HL-60 (cell line): Measurements from ENCODE around the gene THEM4.

Experiments
- GABPA ChIP-seq: IDR thresholded peaks from 2 replicates; pipeline ENCODE4 v1.6.1; 2012; ENCODE audit warnings: low read depth
- POLR2AphosphoS5 ChIP-seq: IDR thresholded peaks from 2 replicates; pipeline ENCODE4 v1.6.1; 2012; ENCODE audit warnings: low read depth
- SPI1 ChIP-seq: IDR thresholded peaks from 2 replicates; pipeline ENCODE4 v1.6.1; 2012; ENCODE audit warnings: low read depth, mild to moderate bottlenecking, borderline replicate concordance
- TF ChIP-seq, protein P1 (sequence below): IDR thresholded peaks from one replicate; pipeline ENCODE4 v1.5.1; 2011; ENCODE audit warnings: low read length, control low read depth, inconsistent platforms; ENCODE audit not compliant: insufficient read depth
- TF ChIP-seq, protein P2 (sequence below): IDR thresholded peaks from 2 replicates; pipeline ENCODE4 v1.6.1; 2012; ENCODE audit warnings: low read depth; ENCODE audit not compliant: insufficient replicate concordance

DNA sequence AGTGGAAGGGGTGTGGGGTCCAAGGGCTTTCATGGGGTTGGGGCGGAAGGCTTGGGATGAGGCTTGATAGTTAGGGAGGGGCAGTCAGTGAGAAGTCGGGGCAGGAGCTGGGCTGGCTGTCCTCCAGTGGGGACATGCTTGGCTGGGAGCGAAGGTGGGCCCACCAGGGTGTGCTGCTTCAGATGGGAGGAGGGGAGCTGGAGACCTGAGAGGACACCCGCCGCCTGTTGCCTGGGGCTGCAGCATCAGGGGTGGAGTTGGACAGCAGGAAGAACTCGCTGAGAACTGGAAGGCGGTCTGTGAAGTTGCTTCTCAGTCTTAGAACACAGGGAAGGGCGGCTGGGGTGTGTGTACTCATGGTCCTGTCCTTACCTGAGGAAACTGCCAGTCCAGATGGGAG is 57.4 kb downstream of the THEM4 start:
- TF ChIP-seq, protein P1, sequence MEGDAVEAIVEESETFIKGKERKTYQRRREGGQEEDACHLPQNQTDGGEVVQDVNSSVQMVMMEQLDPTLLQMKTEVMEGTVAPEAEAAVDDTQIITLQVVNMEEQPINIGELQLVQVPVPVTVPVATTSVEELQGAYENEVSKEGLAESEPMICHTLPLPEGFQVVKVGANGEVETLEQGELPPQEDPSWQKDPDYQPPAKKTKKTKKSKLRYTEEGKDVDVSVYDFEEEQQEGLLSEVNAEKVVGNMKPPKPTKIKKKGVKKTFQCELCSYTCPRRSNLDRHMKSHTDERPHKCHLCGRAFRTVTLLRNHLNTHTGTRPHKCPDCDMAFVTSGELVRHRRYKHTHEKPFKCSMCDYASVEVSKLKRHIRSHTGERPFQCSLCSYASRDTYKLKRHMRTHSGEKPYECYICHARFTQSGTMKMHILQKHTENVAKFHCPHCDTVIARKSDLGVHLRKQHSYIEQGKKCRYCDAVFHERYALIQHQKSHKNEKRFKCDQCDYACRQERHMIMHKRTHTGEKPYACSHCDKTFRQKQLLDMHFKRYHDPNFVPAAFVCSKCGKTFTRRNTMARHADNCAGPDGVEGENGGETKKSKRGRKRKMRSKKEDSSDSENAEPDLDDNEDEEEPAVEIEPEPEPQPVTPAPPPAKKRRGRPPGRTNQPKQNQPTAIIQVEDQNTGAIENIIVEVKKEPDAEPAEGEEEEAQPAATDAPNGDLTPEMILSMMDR, result no peak
- TF ChIP-seq SPI1 (no peak), GABPA (no peak), POLR2AphosphoS5 (no peak)
- TF ChIP-seq, protein P2, sequence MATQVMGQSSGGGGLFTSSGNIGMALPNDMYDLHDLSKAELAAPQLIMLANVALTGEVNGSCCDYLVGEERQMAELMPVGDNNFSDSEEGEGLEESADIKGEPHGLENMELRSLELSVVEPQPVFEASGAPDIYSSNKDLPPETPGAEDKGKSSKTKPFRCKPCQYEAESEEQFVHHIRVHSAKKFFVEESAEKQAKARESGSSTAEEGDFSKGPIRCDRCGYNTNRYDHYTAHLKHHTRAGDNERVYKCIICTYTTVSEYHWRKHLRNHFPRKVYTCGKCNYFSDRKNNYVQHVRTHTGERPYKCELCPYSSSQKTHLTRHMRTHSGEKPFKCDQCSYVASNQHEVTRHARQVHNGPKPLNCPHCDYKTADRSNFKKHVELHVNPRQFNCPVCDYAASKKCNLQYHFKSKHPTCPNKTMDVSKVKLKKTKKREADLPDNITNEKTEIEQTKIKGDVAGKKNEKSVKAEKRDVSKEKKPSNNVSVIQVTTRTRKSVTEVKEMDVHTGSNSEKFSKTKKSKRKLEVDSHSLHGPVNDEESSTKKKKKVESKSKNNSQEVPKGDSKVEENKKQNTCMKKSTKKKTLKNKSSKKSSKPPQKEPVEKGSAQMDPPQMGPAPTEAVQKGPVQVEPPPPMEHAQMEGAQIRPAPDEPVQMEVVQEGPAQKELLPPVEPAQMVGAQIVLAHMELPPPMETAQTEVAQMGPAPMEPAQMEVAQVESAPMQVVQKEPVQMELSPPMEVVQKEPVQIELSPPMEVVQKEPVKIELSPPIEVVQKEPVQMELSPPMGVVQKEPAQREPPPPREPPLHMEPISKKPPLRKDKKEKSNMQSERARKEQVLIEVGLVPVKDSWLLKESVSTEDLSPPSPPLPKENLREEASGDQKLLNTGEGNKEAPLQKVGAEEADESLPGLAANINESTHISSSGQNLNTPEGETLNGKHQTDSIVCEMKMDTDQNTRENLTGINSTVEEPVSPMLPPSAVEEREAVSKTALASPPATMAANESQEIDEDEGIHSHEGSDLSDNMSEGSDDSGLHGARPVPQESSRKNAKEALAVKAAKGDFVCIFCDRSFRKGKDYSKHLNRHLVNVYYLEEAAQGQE, result no peak
